Kasumi-1 (cell line): ENCODE data around the gene PTPRK.

Experiments
- DNase-seq, 2 experiments: peaks; one replicate each; lab custom pipeline; 2025; lab: John Stamatoyannopoulos, UW

PTPRK gene

DNA sequence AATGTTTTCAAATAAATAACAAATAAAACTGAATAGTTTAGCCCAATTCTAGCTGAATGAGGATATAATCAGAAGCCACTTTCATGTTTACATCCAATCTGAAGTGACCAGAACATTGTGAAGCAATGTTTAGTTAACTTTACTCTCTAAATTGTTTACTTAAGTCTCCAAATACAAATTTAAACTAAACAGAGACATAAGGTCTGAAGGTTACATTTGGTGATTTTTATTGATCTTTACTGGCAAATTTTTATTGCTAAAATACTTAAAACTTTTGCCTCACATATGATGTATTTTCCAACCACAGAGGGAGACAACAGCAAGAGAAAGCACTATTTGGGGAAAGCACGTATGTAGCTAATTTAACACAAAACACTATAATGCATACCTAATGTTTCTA, 512.7 kb downstream of the PTPRK start:
- no peak for DNase-seq

- DNase-seq, result no peak
Measured at GRCh38 chr6:128005009-128005408, 515.4 kb downstream of the PTPRK start.

DNA sequence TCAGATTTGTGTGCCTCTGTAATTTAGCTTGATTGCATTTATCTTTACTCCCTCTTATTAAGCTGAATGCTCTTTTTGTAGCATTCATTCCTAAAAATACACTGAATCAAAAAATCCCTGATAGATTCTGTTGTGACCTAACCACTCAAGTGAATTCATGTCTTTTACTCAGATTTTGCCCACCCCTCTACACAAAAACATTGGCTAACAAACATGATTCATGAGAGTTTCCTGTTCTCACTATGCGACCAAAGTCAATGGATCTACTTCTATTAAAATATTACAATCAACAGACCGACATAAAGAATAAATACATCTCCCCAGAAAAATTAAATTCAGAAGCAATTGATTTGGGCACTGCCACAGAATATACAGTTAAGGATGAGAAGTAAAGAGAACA, 520.0 kb downstream of the PTPRK start:
- DNase-seq, result no peak

DNA sequence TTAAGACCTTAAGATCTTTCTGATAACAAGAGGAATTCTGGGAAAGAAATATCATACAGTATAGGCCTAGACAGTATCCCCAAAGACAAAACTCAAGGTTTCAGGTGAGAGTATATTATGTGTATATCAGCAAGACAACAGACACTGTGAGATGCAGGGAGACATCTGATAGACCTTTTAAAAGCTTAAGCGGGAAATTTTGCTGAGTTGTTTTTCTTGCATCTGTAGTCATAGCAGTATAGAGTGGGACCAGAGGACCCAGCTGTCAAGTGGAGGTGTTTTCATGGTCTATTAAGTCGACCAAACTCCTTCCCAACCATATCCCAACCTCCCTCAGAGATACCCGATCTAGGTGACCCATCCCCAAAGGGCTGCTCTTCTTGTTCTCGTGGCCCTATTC, 521.4 kb downstream of the PTPRK start:
- no peak for DNase-seq

- no peak for DNase-seq
Measured at GRCh38 chr6:127997496-127998164, 522.8 kb downstream of the PTPRK start.

DNA sequence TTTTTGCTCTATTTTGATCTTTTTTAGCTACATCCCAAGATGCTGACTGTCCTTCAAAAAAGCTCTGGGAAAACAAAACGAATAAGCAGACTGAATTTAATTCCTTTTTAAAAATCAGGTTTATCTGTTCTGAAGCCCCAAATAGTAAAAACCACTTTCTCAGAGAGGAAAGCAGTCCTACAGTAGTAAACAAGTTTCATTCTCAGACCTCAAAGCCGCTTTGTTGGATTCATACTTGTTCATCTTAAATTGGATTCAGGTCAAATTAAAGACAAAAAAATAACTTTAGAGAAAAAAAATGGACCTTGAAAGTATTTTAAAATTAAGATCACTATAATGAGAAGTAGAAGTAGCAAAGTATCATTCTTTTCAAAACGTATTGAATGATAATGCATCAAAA, 523.5 kb downstream of the PTPRK start:
- no peak for DNase-seq

- no peak for DNase-seq
Measured at GRCh38 chr6:127992144-127992543, 528.3 kb downstream of the PTPRK start.

- DNase-seq, result no peak
Measured at GRCh38 chr6:127990074-127990473, 530.3 kb downstream of the PTPRK start.

- no peak for DNase-seq
Measured at GRCh38 chr6:127980996-127981395, 539.4 kb downstream of the PTPRK start.

- DNase-seq, result peak; percentile 5 to 30
Measured at GRCh38 chr6:127978185-127978584, 542.2 kb downstream of the PTPRK start.

DNA sequence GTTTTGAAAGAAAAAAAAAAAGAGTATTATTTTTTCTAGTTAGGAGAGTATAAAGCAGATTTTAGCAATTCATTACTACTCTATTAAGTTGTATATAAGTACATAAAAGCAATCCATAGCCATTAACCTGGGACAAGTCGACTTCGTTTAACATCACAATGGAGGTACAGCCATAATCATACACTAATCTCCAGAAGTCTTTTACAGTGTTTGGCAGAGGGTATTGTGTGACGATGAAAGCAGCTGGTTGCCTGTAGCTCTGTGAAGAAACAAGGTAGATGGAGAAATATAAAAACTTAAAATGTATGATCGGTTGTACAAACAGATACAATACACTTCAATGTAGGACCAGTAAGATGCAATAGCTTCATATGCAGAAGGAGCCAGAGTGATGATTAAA, 543.6 kb downstream of the PTPRK start:
- DNase-seq, result no peak

GRCh38 chr6:127976111-127976510, 544.3 kb downstream of the PTPRK start:
- no peak for DNase-seq

GRCh38 chr6:127972815-127973214, 547.6 kb downstream of the PTPRK start:
- DNase-seq, result no peak

GRCh38 chr6:127971945-127972391, 548.4 kb downstream of the PTPRK start:
- peak in 1 of 2 experiments; percentile 14 for DNase-seq

- DNase-seq, result no peak
Measured at GRCh38 chr6:127971386-127971785, 549.0 kb downstream of the PTPRK start.

DNA sequence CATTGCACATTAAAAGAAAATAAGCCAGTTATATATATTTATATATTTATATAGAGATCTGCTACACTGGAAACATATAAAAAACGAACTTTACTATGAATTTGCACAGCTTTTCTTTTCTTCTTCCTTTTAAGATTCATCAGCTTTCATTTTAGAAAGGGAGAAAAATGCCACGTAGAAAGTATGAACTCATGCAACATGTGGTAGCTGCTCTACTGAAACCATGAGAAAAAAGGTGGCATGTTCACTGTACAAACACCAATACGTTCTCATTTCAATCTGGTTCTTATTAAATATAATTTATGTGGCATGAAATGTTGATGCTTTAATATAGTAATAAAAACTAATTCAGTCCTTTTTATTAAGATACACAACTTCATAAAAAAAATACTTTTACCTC, 550.7 kb downstream of the PTPRK start:
- no peak for DNase-seq

DNA sequence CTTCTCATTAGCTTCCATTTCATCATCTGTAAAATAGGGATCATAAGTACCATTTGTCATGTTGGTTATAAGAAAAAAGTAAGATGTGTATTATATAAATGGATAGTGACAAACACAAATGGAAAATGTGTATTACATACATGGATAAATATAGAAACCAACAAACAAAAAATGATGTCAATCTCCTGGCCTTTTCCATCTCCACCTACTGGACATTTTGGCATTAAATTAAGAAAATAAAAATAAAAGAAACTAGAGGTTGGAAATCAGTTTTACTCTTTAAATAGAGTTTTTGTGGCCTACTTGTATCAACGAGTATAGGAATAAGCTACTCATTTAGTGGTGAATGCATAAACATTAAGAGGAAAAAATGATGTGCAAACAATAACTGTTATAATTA, 552.0 kb downstream of the PTPRK start:
- DNase-seq, result no peak

DNA sequence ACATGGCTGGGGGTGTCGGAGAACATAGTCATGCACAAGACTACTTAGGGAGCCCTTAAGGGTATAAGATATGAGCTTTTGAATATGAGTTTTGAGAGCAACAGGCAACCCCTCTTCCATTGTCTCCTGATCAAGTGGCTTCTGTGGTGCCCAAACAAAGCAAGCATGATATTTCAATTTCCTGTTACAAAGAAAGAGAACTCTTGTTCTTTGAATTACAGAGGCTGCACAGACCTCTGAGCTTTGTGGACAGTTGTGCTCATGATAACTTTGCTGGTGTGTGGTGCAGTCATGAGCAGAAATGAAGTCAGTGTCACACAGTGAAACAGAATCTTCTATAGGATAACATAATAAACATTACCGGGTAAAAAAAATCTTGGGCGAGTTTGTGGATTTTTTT, 552.7 kb downstream of the PTPRK start:
- DNase-seq, result no peak

DNA sequence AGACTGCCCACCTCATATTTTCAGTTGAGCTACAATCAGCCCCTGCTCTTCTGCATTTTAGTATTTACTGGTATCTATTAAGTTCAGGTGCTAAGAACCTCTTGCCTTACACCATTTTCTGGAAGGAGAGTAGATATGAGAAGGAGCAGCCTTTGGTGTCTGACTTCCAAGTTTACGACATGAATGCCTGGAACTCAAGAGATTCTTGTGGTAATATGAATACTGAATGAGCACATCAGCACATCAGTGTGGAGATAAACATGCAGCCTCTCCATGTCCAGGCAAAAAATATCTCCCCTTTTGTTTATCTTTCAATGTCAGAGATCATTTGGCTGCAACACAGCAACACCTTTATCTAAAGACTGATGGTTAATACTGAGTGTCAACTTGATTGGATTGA, 553.8 kb downstream of the PTPRK start:
- DNase-seq, result no peak

DNA sequence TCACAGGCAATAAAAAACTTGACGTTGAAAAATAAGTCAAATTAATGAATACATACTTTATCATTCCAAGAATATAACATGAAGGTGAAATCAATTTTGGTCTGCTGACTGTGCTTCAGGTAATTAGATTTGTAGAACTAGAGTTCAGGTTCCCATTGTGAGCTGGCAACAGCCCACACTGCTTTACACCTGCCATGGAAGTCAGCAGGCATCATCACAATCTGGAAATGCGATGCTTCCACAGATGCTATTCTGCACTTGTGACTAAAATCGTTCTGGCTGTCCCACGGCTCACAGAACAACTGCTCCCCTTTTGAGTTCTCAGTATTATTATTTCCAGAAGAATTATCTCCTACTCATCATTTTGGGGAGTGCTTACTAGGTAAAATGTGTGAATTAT, 556.9 kb downstream of the PTPRK start:
- DNase-seq, result no peak

DNA sequence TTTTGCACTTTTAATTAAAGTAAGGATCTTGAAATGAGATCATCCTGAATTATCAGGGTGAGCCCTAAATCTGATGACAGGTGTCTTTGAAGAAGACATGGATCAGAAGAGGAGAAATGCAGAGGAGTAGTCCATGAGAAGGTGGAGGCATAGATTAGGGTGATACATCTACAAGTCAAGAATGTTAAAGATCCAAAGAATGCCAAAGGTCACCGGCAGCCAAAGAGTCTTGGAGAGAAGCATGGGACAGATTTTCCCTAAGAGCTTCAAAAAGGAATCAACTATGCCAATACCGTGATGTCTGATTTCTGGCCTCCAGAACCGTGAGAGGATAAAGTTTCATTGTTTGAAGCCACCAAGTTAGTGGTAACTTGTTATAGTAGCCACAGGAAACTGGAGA, 560.5 kb downstream of the PTPRK start:
- no peak for DNase-seq

- no peak for DNase-seq
Measured at GRCh38 chr6:127956956-127957355, 563.4 kb downstream of the PTPRK start.

DNA sequence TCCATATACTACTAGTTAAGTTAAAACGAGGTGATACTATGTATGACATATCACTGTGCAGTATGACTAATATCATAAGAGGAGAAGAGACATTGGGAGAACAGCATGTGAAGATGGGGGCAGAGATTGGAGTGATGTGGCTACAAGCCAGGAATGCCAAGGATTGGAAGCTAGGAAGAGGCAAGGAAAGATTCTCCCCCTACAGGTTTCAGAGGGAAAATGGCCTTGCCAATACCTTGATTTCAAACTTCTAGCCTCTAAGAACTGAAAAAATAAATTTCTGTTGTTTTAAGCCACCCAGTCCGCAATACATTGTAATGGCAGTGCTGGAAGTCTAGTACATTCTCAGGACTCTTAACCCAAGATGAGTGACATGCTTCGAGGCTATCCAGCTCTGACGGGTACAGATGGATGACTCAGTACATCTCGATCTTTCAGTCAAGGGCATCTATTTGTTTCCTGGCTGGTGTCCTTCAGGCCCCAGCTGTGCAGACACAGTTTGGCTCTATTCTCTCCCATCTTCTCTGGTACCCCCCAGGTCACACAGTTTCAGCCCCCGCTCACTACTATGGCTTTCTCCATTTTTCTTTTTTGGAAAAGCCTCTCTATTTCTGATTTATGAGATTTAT, 564.0 kb downstream of the PTPRK start:
- DNase-seq, result no peak

- no peak for DNase-seq
Measured at GRCh38 chr6:127954082-127954481, 566.3 kb downstream of the PTPRK start.
